Dermis blood vessel endothelial cell (primary cell): ENCODE measurements around the gene CNTNAP2. TPM values are rescaled to one million over a fixed set of nuclear protein-coding genes. Genes with fewer than 3 reads are reported as not detected.

Source experiments
- DNase-seq: peaks from one replicate; pipeline ENCODE4 v3.0.0; 2010
- total RNA-seq: library from RNA; depleted of rRNA; stranded (reverse); fragments of >200 nt; gene quantifications from 2 replicates; pipeline ENCODE4 v1.2.3, GENCODE V29; 2014

Gene CNTNAP2
- total RNA-seq, 1 donor from 2014 or later: not detected

DNA sequence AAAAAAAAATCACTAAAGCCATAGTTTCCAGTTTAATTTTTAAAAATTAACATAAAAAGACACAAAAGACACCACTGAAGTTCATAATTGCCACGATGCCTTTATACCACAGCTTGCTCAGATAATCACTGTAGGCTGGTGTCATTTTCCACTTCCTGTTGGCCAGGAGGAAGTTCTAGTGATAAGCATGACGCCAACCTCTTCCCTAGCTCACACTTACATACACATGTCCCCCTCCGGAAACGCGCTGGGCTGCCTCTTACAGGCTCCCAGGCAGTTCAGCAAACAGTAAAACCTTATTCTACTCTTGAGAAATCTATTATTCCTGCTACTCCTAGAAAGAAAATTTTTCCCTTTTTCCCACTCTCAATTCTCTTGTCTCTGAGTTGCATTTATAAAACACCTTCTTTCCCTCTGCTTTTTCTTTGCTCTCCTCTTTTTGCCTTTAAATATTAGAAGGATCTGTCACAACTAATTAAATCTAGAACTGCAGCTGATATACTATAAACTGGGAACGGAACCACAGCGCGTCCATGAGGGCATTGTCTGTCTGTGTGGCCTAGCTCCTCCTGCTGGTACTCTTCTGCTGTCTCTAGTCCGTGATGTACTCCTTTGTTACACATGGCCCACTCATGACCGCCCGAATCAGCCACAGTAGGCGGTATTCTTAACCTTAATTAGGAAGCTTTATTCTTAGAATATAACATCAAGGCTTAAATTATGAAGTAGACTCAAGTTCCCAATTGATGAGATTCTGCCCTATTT is 664.9 kb downstream of the CNTNAP2 start:
- DNase-seq: no peak

GRCh38 chr7:146787266-146787665 is 670.7 kb downstream of the CNTNAP2 start:
- DNase-seq: no peak

DNA sequence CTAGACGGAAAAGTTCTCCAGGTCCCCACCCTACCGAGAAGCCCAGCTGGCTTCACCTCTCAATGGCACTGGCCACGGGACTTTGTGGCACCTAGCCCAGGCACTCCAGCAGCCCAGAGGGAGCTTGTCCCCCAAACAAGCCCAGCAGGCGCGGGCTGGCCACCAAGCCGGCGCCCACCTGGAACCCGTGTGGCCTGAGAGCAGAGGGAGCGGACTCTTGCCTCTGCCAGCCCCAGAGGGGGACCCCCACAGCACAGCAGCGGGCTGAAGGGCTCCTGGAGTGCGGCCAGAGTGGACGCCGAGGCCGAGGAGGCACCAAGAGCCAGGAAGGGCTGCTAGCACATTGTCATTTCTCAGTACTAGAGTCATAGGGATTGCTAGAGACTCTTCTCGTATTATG is 671.4 kb downstream of the CNTNAP2 start:
- no peak for DNase-seq

DNA sequence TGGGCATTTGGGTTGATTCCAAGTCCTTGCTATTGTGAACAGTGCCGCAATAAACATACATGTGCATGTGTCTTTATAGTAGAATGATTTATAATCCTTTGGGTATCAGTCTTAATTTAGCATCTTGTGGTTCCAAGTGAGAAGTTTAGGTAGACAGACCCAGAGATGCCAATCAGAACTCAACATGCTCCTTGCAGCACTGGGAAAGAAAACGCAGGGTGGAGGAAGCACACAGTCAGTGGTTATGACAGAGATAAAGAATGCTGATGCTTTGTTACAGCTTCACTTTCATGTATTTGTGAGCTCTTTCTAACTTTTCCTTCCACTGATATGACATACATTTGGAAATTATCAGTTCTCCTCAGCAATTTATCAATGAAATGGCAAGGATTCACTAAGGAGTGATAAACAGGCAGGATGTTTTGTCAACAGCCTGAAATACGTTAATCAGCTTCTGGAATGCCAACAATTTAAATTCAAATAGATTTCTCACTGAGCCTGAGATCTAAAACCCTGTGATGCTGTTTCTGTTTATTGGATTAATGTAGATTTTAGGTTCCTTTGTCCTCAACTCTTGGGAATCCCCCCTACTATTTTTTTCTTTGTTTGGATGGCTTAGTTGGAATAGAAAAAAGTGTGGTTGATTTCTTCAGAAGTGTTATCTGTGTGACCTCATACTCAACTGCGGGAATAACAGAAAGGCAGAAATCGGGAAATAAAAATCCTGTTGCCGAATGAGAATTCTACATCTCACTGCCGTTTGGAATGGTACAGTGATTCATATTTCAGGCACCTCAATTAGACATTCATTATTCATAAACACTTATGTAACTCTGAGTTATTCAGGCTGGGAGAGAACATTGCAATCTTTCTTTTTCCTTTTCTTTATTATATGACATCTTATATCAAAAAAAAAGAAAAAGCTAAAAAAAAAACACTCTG is 675.0 kb downstream of the CNTNAP2 start:
- DNase-seq: no peak

DNA sequence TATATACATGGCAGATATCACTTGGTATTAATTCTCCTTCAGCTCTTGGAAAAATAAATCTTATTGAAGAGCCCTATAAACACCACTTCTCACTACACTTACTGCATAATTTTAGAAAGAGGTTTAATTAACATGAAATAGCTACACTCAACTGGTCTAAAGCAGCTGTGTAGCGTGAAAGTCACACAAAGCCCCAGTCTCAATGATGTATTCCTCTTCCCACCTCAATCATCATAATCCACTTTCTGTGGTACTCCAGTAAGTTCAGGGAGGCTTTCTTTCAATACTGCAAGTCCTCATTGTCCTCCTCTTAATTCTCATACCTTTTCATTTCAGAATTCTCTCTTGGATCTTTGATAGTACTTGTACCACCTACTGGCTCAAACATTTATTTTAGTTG is 688.0 kb downstream of the CNTNAP2 start:
- DNase-seq: no peak

DNA sequence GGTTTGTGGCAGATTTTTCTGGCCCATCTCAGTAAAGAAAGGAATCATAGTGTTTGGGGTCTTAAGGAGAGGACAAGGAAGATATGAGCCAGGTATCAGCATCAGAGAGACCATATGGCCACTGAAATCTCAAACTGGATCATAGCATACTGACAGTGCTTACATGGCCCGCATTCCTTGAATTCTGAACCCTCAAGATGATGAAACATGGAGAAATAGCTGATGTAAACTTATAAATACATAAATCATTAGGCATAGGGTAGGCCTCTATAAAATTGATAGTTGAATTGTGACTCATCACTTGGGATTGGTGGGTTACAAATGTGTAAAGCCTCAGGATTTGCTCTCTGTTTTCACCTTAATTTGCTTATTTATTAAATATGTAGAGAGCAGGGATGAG is 688.5 kb downstream of the CNTNAP2 start:
- no peak for DNase-seq

GRCh38 chr7:146826329-146826728 is 709.7 kb downstream of the CNTNAP2 start:
- DNase-seq: no peak

GRCh38 chr7:146830686-146831085 is 714.1 kb downstream of the CNTNAP2 start:
- DNase-seq: no peak

- no peak for DNase-seq
Measured at GRCh38 chr7:146831875-146832274, 715.3 kb downstream of the CNTNAP2 start.

- no peak for DNase-seq
Measured at GRCh38 chr7:146844405-146844804, 727.8 kb downstream of the CNTNAP2 start.

- no peak for DNase-seq
Measured at GRCh38 chr7:146858690-146859089, 742.1 kb downstream of the CNTNAP2 start.

DNA sequence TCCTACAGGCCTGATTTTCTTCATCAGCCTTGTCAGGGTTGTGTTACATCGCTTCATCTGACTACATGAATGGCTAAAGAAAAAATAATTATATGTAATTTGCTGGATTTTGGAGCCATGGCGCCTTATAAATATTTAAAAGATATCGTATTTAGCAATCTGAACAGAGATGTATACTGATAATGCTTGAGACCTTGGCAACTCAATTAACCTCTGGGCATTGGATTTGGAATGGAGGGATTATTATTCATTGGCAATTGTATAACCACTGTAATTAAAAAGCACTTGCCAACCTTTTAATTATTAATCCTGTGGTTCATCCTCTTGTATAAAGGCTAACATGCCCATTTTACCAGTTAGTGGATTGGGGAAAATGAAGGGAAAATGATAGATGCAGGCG is 745.1 kb downstream of the CNTNAP2 start:
- no peak for DNase-seq

GRCh38 chr7:146862415-146862814 is 745.8 kb downstream of the CNTNAP2 start:
- no peak for DNase-seq

DNA sequence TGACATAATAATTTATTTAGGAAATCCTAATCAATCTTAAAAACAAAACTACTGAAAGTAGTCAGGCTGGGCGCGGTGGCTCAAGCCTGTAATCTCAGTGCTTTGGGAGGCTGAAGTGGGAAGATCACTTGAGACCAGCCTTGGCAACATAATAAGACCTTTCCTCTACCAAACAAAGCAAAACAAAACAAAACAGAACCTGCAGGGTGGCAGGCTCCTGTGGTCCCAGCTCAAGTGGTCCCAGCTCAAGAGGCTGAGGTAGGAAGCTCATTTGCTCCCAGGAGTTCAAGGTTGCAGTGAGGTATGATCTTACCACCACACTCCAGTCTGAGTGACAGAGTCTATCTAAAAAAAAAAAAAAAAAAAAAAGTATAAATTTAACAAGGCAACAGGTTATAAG is 748.0 kb downstream of the CNTNAP2 start:
- DNase-seq: no peak

DNA sequence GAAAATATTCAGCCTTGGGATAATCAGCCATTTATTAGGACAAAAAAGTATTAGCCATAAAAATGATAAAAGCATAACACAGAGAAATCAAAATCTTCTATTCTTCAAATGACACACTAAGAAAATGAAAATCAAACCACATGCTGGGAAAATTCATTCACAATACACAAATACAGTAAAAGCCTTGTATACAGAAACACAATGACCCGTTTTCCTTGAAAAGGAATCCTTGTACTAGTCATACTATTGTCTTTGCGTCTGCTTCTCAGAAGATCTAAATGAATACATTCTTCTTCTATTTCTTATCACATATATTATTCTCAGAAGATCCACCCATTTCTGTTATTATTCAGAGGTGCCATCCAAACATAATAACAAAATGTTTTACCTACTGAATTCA is 749.1 kb downstream of the CNTNAP2 start:
- no peak for DNase-seq

GRCh38 chr7:146874722-146875121 is 758.1 kb downstream of the CNTNAP2 start:
- no peak for DNase-seq

- no peak for DNase-seq
Measured at GRCh38 chr7:146875237-146875785, 758.7 kb downstream of the CNTNAP2 start.

- DNase-seq: no peak
Measured at GRCh38 chr7:146875981-146876380, 759.4 kb downstream of the CNTNAP2 start.

DNA sequence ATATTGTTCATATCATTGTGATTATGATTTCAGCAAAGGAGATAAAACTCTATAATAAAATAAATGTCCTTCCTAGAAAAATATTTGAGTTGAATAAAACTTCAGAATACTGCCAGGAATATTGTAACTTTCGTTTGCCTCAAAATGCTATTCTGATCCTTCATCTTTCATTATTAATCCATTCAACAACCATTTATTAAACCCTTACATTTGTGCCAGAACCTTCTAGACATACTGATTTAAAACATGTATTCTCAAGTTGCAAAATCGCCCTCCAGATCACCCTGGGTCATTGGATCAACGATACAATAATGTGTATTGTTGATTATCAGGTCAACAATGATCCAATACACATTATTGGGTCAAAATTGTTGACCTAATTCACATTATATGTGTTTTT is 759.8 kb downstream of the CNTNAP2 start:
- DNase-seq: no peak

- DNase-seq: no peak
Measured at GRCh38 chr7:146878901-146879300, 762.3 kb downstream of the CNTNAP2 start.

- DNase-seq: no peak
Measured at GRCh38 chr7:146885231-146885630, 768.6 kb downstream of the CNTNAP2 start.

GRCh38 chr7:146889806-146890555 is 773.4 kb downstream of the CNTNAP2 start:
- DNase-seq: no peak

DNA sequence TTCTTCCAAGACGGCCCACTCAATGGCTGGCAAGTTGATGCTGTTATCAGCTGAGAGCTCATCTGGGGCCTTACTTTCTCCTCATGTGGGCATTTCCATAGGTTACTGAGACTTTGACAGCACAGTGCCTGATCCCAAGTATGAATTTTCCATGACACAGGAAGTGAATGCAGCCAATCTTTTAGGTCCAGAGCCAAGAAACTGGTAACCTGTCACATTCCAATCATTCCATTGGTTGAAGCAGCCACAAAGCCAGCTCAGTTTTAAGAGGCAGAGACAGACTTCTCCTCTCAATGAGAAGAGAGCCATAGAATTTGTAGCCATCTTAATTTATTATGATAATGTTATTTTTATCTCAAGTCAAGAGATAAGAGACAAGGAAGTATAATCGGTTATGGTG is 775.5 kb downstream of the CNTNAP2 start:
- no peak for DNase-seq
